H1 (cell line): ENCODE results near the gene PTX4. TPM values are rescaled to one million over a fixed set of nuclear protein-coding genes. Genes with fewer than 3 reads are reported as not detected.

Source experiments
- CTCF ChIA-PET: fragments of 300-600 bp; sonication (Branson Sonifier 250); formaldehyde crosslinking; loops from one replicate; lab custom pipeline; 2021; ENCODE audit not compliant: partially characterized antibody; lab: Charles Lee
- POLR2A ChIA-PET: fragments of 300-600 bp; sonication (Branson Sonifier 250); formaldehyde crosslinking; loops from one replicate; lab custom pipeline; 2021; ENCODE audit warnings: inconsistent platforms; ENCODE audit not compliant: partially characterized antibody; lab: Charles Lee
- DNase-seq, 2 experiments: peaks; one replicate each; pipeline versions ENCODE4 v3.0.0 to v3.0.0-alpha.2; 2010 to 2022; ENCODE audit warnings: low spot score in 2 of 2, low read depth in 1 of 2, mixed read lengths in 1 of 2
- FAIRE-seq: peaks from 2 replicates; lab custom pipeline; 2011; peaks lifted over from hg19 to GRCh38; lab: Jason Lieb, UNC
- H2AFZ ChIP-seq: 2 replicates; pipeline ENCODE4 v1.8.1; 2012; ENCODE audit warnings: low read length, inconsistent platforms
- H2AK5ac ChIP-seq: 2 replicates; pipeline ENCODE4 v1.6.1; 2013; ENCODE audit warnings: low read depth, low read length
- H2BK120ac ChIP-seq: replicated peaks from 2 replicates; pipeline ENCODE3; 2013; ENCODE audit warnings: low read depth, low read length, inconsistent platforms
- H2BK12ac ChIP-seq: 2 replicates; pipeline ENCODE4 v1.6.1; 2013; ENCODE audit warnings: low read depth, low read length
- H2BK15ac ChIP-seq: 2 replicates; pipeline ENCODE4 v1.6.1; 2013; ENCODE audit warnings: low read length
- H2BK20ac ChIP-seq: 2 replicates; pipeline ENCODE4 v1.6.1; 2013; ENCODE audit warnings: low read length
- H2BK5ac ChIP-seq: 2 replicates; pipeline ENCODE4 v1.6.1; 2013; ENCODE audit warnings: low read depth, low read length
- H3K14ac ChIP-seq: 2 replicates; pipeline ENCODE4 v1.6.1; 2013; ENCODE audit warnings: inconsistent platforms; ENCODE audit not compliant: insufficient read length
- H3K18ac ChIP-seq: 2 replicates; pipeline ENCODE4 v1.6.1; 2013; ENCODE audit warnings: low read length; ENCODE audit errors: extremely low read depth
- H3K23ac ChIP-seq: 2 replicates; pipeline ENCODE4 v1.6.1; 2013; ENCODE audit warnings: inconsistent platforms; ENCODE audit not compliant: insufficient read length
- H3K23me2 ChIP-seq: 2 replicates; pipeline ENCODE4 v1.6.1; 2013; ENCODE audit warnings: low read depth, low read length
- H3K27ac ChIP-seq: 2 replicates; pipeline ENCODE4 v1.6.1; 2011; ENCODE audit warnings: low read depth, low read length, inconsistent platforms
- H3K27me3 ChIP-seq, 4 experiments: replicated peaks in 1 of 4; 1 replicate in 1 of 4; 2 replicates in 3 of 4; pipeline versions ENCODE4 v1.6.1 to v1.8.1; 2011 to 2013; ENCODE audit warnings: low read length in 3 of 4, mild to moderate bottlenecking in 3 of 4, inconsistent platforms in 2 of 4, mixed read lengths in 2 of 4, moderate library complexity in 1 of 4; ENCODE audit not compliant: control insufficient read depth in 3 of 4, insufficient read depth in 3 of 4; ENCODE audit errors: extremely low read depth in 1 of 4
- H3K36me3 ChIP-seq, 4 experiments: 2 replicates each; pipeline versions ENCODE4 v1.6.1 to v1.8.1; 2011 to 2013; ENCODE audit warnings: mild to moderate bottlenecking in 4 of 4, low read length in 3 of 4, moderate library complexity in 2 of 4, control low read depth in 1 of 4, inconsistent platforms in 1 of 4; ENCODE audit not compliant: insufficient read depth in 4 of 4, control insufficient read depth in 2 of 4
- H3K4ac ChIP-seq: replicated peaks from 2 replicates; pipeline ENCODE3; 2013; ENCODE audit warnings: low read length, low read depth, mixed read lengths, inconsistent platforms; ENCODE audit not compliant: insufficient read length
- H3K4me1 ChIP-seq, 4 experiments: replicated peaks in 1 of 4; 1 replicate in 1 of 4; 2 replicates in 3 of 4; pipeline versions ENCODE4 v1.6.1 to v1.8.1; 2011 to 2013; ENCODE audit warnings: low read length in 3 of 4, inconsistent platforms in 2 of 4, mixed read lengths in 1 of 4; ENCODE audit not compliant: insufficient read depth in 4 of 4, control insufficient read depth in 3 of 4
- H3K4me2 ChIP-seq, 2 experiments: 2 replicates each; pipeline versions ENCODE4 v1.6.1 to v1.8.1; 2011 to 2013; ENCODE audit warnings: low read depth in 2 of 2, low read length in 2 of 2, control low read depth in 1 of 2, inconsistent platforms in 1 of 2, mild to moderate bottlenecking in 1 of 2; ENCODE audit not compliant: insufficient read depth in 1 of 2
- H3K4me3 ChIP-seq, 4 experiments: fragments of 200-600, 300-600 bp in 1 of 4; sonication (generic), shearing (Covaris generic), sonication (Bioruptor Twin) in 1 of 4; 2 replicates each; pipeline versions ENCODE4 v1.5.1 to v1.8.1; 2011 to 2016; ENCODE audit warnings: low read length in 4 of 4, low read depth in 3 of 4, control low read depth in 2 of 4, inconsistent platforms in 2 of 4, mild to moderate bottlenecking in 2 of 4, mixed read lengths in 1 of 4, moderate library complexity in 1 of 4; ENCODE audit not compliant: insufficient read depth in 2 of 4; ENCODE audit errors: extremely low read depth in 1 of 4
- H3K56ac ChIP-seq: replicated peaks from 2 replicates; pipeline ENCODE3; 2013; ENCODE audit warnings: low read depth, mild to moderate bottlenecking, mixed read lengths, low read length, inconsistent platforms; ENCODE audit not compliant: insufficient read length
- H3K79me1 ChIP-seq: 2 replicates; pipeline ENCODE4 v1.6.1; 2013; ENCODE audit warnings: low read depth, low read length, control low read depth
- H3K79me2 ChIP-seq, 2 experiments: 2 replicates each; pipeline versions ENCODE4 v1.6.1 to v1.8.1; 2012 to 2013; ENCODE audit warnings: low read length in 2 of 2, mild to moderate bottlenecking in 2 of 2, inconsistent platforms in 1 of 2; ENCODE audit not compliant: insufficient read depth in 2 of 2, control insufficient read depth in 1 of 2
- H3K9ac ChIP-seq, 4 experiments: replicated peaks in 1 of 4; 1 replicate in 1 of 4; 2 replicates in 3 of 4; pipeline versions ENCODE4 v1.6.1 to v1.8.1; 2011 to 2013; ENCODE audit warnings: low read depth in 3 of 4, low read length in 3 of 4, control low read depth in 2 of 4, mild to moderate bottlenecking in 2 of 4, moderate library complexity in 2 of 4, inconsistent platforms in 1 of 4; ENCODE audit errors: extremely low read depth in 1 of 4
- H3K9me3 ChIP-seq, 2 experiments: 2 replicates each; pipeline versions ENCODE4 v1.6.1 to v1.8.1; 2012 to 2013; ENCODE audit warnings: mild to moderate bottlenecking in 2 of 2, moderate library complexity in 2 of 2, control low read depth in 1 of 2, inconsistent platforms in 1 of 2, low read depth in 1 of 2, low read length in 1 of 2, mixed read lengths in 1 of 2; ENCODE audit not compliant: insufficient read depth in 2 of 2
- H4K20me1 ChIP-seq, 2 experiments: replicated peaks in 1 of 2; 2 replicates each; pipeline versions ENCODE3 to v1.8.1; 2011 to 2013; ENCODE audit warnings: inconsistent platforms in 2 of 2, low read length in 2 of 2, mild to moderate bottlenecking in 1 of 2; ENCODE audit not compliant: insufficient read depth in 2 of 2, control insufficient read depth in 1 of 2
- H4K5ac ChIP-seq: 2 replicates; pipeline ENCODE4 v1.6.1; 2013; ENCODE audit warnings: low read length, low read depth, mixed read lengths, inconsistent platforms; ENCODE audit not compliant: insufficient read length
- H4K8ac ChIP-seq: 2 replicates; pipeline ENCODE4 v1.8.0; 2013; ENCODE audit warnings: mild to moderate bottlenecking, moderate library complexity, low read length, inconsistent platforms; ENCODE audit not compliant: insufficient read depth; ENCODE audit errors: extremely low read depth
- H4K91ac ChIP-seq: replicated peaks from 2 replicates; pipeline ENCODE3; 2013; ENCODE audit warnings: low read length, mixed read lengths, inconsistent platforms; ENCODE audit not compliant: insufficient read length
- whole genome bisulfite sequencing, 2 experiments: shearing (Covaris generic) in 1 of 2; methylation state at CpG; one replicate each; pipeline versions ENCODE4 v1.1.6 to v1.1.7; 2013 to 2015; ENCODE audit warnings: low lambda C conversion rate in 2 of 2, mixed read lengths in 2 of 2, inconsistent platforms in 1 of 2, low coverage in 1 of 2, missing lambda C conversion rate in 1 of 2; ENCODE audit not compliant: insufficient replicate concordance in 2 of 2, insufficient coverage in 1 of 2, insufficient read length in 1 of 2; ENCODE audit errors: extremely low coverage in 1 of 2, missing lambda C conversion rate in 1 of 2; 5-methylcytosine and 5-hydroxymethylcytosine counted together
- polyA plus RNA-seq, 7 experiments: library from polyadenylated mRNA; depleted of rRNA in 3 of 7; stranded (reverse) in 5 of 7; unstranded in 2 of 7; fragments of >200 nt in 5 of 7; fragments of 200-250 nt in 2 of 7; gene quantifications; 1 replicate in 5 of 7; 2 replicates in 1 of 7; 4 replicates in 1 of 7; pipeline versions ENCODE4 v1.2.1 to v1.2.3, GENCODE V29; 2011 to 2013; ENCODE audit warnings: missing spikeins in 2 of 7, mixed read lengths in 2 of 7
- total RNA-seq: library from RNA; stranded (reverse); fragmentation: NEBNext Ultra II Directional; extraction: Animal tissue kit (Norgen Biotek cat#: 25700); gene quantifications from 2 replicates; pipeline ENCODE4 v1.2.1, GENCODE V29; 2021
- TF ChIP-seq, protein P1 (sequence below): IDR thresholded peaks from 2 replicates; pipeline ENCODE4 v1.6.1; 2011; ENCODE audit warnings: low read depth, mild to moderate bottlenecking, low read length; ENCODE audit not compliant: insufficient read depth

The PTX4 gene
- total and polyA plus RNA-seq, 2 of the 8 experiments (the other 6 are each of a cell fraction or from before 2014, with no cell fraction given) = not detected

DNA sequence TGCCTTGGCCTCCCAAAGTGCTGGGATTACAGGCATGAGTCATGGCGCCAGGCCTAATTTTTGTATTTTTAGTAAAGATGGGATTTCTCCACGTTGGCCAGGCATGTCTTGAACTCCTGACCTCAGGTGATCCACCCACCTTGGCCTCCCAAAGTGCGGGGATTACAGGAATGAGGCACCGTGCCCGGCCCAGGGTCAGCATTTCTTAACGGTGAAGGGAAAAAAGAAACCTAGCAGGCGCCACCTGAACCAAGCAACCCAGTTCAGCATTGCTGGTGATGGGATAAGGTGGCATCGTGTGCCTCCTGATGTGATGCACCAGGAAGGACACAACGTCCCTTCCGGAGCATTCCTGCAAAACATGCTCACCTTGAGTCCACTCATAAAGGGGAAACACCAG lies 11.7 kb downstream of the PTX4 start:
- 88% methylated on average over 7 of the region's 10 CpGs; no CpG with 5 or more reads in 1 of the 2 experiments for WGBS, 2 experiments
- TF ChIP-seq, protein P1, sequence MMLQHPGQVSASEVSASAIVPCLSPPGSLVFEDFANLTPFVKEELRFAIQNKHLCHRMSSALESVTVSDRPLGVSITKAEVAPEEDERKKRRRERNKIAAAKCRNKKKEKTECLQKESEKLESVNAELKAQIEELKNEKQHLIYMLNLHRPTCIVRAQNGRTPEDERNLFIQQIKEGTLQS = no peak

More for the DNA sequence above, 11.7 kb downstream of the PTX4 start:
- Histone ChIP-seq H3K56ac (no peak overlapping the region), H3K9ac (no peak overlapping the region), H2AFZ (no peak overlapping the region), H4K5ac (no peak overlapping the region), H4K20me1 (no peaks in the 10 kb centered on the region), H3K18ac (no peak overlapping the region), H3K4me3 (no peak overlapping the region), H3K9me3 (peaks cover 5 to 8% of the 10 kb centered on the region in 2 experiments; a peak in 2 of 4 replicates), H3K4ac (no peak overlapping the region), H4K8ac (no peak overlapping the region), H4K91ac (no peak overlapping the region), H2BK5ac (no peak overlapping the region), H3K4me1 (peaks cover 0 to 2% (median under 1%) of the 10 kb centered on the region in 4 experiments; a peak in 3 of 7 replicates), H3K4me2 (no peak overlapping the region), H2BK20ac (no peak overlapping the region), H3K27ac (no peak overlapping the region), H3K79me2 (peaks cover 4 to 20% of the 10 kb centered on the region in 2 experiments), H2BK15ac (no peak overlapping the region; the same call in 1 of the 2 replicates), H3K79me1 (peaks cover 10% of the 10 kb centered on the region), H2AK5ac (no peak overlapping the region), H3K23ac (no peak overlapping the region), H2BK12ac (no peak overlapping the region), H3K23me2 (peaks cover 8% of the 10 kb centered on the region), H2BK120ac (no peak overlapping the region), H3K36me3 (no peaks in the 10 kb centered on the region), H3K14ac (no peak overlapping the region), H3K27me3 (peaks cover 0 to 5% (median under 1%) of the 10 kb centered on the region in 4 experiments; a peak in 2 of 7 replicates)
- DNase-seq (no peak), FAIRE-seq (no peak)
- ChIA-PET POLR2A (interaction anchor here (0.6 to 3.0 kb wide), 3 partner anchors 9 to 294 kb away, joined by 3 to 8 read pairs (median 5); no protein-coding TSS in a partner anchor), CTCF (no interaction called here)
